HG02852 (cell line): ENCODE data around the gene MAPKAPK3.

Source experiments
- ATAC-seq: cut with Tn5 transposase; IDR thresholded peaks from one replicate; pipeline ENCODE4 v1.9.1; 2021; ENCODE audit warnings: mild to moderate bottlenecking, moderate library complexity; ENCODE audit not compliant: unreplicated experiment

MAPKAPK3 gene

DNA sequence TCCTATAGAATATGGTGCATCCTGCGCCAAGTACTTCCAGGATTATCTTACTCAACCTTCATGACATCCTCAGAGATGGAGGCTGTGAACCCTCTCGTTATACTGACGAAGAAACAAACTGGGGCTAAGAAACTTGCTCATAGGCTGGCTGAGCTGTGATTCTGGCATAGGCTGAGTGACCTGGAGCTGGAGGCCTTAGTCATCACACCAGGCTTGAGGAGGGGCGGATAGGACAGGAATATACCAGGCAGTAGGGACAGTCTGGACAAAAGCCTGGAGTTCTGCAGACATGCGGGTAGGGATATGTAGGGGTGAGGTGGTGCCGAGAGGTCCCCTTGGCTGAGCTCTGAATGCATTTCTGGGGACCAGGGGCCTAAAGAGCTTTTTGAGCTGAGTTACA, 29.6 kb upstream of the MAPKAPK3 start:
- ATAC-seq: no peak

DNA sequence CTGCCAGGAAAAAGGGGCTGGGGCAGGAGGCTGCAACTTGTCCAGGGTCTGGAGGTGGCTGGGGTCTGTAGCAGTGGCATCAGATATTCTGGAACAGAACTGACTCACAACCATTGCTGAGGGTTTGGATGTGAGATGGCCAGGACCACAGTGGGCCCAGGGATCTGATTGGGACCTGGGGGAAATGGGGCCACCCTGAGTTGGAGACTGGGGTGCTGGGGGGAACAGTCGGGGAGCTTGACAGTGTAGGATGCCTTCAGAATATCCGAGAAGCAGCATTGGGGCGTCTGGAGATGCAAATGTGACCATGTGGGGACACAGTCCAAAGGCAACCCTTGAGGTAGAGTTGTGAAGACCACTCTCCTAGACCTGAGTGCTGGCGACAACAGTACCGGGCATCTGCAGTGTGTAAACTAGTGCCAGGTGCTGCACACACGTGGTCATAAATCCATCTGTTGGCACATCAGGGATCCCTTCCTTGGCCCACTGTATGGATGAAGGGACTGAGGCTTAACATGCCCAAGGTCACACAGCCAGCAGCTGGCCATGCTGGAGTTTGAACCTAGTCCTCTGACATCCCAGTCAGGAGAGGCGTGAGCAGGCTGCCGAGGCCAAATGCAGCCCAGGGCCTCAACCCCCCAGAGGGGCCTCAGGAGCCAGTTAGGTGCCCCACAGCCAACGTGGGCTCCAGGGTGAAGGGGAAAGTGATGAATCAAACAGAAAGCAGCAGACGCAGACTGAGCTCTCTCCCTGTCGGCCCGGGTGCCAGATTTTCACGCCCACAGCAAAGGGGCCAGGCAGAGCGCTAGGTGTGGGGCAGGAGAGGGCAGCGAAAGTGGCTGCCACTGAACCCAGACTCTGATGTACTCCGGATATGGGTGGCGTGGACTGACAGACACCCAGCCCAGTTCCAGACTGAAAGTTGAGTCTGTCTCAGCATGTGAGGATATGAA, 28.9 kb upstream of the MAPKAPK3 start:
- no peak for ATAC-seq

DNA sequence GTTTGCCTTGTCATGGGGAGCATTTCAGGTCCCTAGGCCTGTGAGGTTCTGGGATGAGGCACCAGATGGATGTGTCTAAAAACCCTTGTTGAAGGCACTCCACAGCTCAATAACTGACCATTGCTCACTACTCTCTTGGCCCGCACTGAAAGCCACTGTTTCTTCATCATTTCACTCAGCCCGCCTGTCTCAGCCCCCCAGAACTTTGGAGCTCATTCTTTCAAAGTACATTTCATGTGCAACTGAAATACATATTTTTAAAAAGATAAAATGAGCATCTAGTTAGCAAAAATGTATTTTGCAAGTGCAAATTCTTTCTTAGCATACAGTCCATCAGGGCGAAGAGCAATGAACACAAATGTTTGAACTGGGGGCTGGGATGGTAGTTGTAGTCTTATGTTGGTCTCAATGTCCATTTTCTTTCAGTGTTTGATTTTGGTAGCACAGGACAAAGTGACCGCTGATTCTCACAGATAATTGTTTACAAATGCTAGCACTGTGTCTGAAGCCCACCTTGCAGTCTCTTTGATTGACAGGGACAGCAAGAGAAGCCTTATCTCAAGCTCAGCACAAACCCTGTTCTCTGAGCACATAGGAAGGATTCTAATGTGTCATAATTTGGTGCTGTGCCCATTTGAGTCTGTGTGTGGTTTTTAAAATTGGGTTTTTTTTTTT, 28.1 kb upstream of the MAPKAPK3 start:
- no peak for ATAC-seq

DNA sequence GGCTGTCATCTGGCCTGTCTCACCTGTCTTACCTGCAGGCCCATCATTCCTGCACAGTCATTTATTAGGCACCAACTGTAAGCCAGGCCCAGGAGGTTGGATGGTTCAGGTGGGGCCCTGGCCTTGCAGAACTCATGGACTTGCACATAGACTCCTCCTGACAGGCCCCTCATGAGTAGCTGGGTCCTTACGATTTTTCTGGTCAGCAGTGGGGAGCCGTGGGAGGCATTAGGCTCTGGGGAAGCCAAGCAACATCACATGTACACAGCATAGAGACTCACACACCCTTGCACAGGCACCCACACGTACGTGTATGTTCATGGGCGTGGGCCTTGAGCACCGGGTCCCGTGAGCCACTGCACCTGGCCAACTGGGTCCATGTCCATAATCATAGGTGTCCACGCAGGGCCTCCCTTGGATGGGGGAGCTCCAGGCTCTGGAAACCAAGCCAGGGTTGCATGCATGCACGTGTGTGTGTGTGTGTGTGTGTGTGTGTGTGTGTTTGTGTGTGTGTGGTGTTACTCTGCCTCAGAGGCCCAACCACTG, 25.7 kb upstream of the MAPKAPK3 start:
- ATAC-seq: peak; percentile 10

GRCh38 chr3:50592568-50592967, 24.4 kb upstream of the MAPKAPK3 start:
- ATAC-seq: no peak

GRCh38 chr3:50594253-50594785, 22.6 kb upstream of the MAPKAPK3 start:
- no peak for ATAC-seq

GRCh38 chr3:50599115-50599715, 17.7 kb upstream of the MAPKAPK3 start:
- no peak for ATAC-seq

DNA sequence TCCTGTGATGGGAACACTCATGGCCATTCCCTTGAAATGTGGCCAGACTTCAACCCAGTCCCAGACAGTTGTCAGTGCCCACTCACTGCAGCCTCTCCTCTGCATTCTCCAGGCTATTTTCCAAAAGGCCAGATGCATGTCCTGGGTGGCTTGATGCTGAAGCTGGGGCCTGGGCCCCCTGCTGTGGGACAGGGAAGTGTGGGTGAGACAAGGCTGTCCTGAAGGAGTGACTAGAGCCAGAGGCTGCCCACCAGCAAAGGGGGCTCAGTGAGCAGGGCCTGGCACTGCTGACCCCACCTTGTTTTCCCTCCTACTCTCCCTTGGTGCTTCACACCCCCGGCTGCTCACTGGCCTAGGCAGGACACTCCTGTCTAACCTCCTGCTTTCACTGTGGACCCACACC, 17.2 kb upstream of the MAPKAPK3 start:
- no peak for ATAC-seq

- ATAC-seq: no peak
Measured at GRCh38 chr3:50600141-50600753, 16.7 kb upstream of the MAPKAPK3 start.

DNA sequence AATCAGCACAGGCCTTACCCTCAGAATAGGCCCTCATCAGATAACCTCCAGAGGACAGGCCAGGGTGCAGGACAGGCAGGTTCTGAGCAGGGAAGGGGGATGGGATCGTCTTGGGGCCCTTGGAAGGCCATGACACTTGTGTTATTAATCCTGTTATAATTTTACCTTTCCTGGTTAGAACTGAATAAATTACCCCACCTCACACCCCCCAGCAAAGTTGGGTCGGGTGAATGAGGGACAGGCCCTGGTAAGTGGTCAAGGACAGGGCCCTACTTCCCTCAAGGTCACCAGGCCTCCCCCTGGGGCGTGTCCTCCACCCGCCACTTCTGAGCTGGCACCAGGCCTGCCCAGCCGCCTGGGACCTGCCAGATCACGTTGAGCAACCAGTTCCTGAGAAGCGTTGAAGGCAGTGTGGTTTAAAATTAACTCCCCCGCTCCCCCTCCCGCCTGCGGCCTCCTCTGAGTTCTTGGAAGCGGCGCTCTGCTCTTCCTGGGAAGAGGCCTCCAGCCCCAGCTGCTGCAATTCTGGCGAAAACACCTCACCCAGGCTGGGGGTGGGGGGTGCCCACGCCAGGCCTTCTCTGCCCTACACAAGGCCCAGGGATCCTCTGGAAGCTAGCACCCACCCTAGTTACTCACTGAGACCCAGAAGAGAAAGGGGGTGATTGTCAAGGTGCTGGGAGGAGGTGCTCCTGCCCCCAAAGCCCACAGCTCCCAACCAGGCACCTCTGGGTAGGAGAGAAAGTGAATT, 15.9 kb upstream of the MAPKAPK3 start:
- ATAC-seq: no peak

DNA sequence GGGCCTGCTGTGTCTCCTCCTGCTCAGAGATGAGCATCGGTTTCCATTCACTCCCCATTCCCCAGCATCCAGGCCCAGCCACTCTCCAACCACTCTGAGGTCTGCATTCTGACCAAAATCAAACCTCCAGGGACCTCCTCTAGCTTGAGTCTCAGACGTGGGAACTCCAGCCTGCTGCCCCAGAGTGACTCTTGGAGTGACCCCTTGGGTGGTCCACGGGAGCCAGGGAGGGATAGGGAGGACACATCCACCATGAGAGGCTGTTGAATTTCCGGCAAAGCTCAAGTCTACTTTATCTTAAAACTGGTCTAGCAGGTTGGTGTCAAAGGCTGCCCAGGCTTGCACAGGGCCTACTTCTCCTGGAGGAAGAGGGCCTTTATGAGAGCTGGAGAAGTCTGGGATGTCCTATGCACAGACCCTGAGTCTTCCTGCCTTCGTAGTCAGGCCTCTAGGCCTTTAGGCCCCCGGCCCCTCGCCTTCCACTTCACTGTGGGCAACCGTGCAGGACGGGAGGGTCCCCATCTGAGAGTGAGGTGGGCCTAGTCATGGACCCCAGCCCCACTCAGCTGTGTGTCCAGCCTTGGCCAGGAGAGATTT, 14.3 kb upstream of the MAPKAPK3 start:
- no peak for ATAC-seq

GRCh38 chr3:50603261-50604109, 13.5 kb upstream of the MAPKAPK3 start:
- ATAC-seq: no peak

DNA sequence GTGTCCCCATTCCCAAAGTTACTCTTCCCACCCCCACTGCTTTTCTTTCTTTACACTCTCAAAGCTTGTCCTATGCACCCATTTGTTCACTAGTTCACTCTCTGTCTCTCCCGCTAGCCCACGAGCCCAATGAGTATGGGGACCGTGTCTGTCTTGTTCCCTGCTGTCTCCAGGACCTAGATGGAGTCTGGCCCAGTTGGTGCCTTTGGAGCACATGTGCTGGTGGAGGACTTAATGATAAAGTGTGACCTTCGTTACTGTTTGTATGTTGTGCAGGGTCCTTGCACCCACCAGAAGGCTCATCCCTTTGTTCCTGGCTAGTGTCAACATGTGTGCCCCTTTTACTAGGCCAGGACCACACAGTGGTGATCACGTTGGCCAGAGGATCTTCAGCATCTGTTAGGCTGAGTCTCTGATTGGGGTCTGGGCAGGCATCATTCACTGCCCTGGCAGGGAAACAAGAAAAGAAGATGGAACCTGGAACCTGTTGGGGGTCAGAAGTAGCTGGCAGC, 12.8 kb upstream of the MAPKAPK3 start:
- no peak for ATAC-seq

- ATAC-seq: no peak
Measured at GRCh38 chr3:50604628-50605588, 12.0 kb upstream of the MAPKAPK3 start.

DNA sequence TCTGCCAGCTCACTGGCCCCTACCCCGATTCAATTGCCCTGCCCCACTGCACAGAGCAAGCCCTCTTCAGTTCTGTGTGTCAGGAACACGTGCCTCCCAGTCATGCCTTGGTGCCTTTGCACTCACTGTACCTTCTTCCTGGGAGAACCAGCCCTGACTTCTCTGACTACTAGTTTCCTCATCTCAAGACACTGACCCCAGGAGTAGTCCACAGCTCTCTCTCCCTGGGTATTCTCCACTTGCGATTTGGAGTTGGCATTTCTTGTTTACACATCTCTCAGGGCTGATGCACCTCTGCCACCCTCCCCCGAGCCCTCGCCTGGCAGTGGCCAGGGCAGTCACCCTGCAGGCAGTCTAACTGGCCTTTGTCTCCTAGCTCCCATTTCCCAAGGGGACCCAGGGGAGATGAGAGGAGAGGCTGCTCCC, 11.0 kb upstream of the MAPKAPK3 start:
- ATAC-seq: no peak

- ATAC-seq: no peak
Measured at GRCh38 chr3:50606596-50606995, 10.4 kb upstream of the MAPKAPK3 start.
